GM12878 (cell line): ENCODE data around the gene MUSTN1.

Experiments used
- BACH1 ChIP-seq: fragments of 450-650 bp; IDR thresholded peaks from 2 replicates; pipeline ENCODE4 v1.6.1; 2017; ENCODE audit warnings: mild to moderate bottlenecking, borderline replicate concordance
- CTCF ChIP-seq, 3 experiments: IDR thresholded peaks in 2 of 3; conservative IDR thresholded peaks in 1 of 3; 2 replicates each; pipeline ENCODE4 v1.5.1; 2011; ENCODE audit warnings: low read depth in 3 of 3, low read length in 3 of 3, mild to moderate bottlenecking in 3 of 3, control low read depth in 2 of 3, moderate library complexity in 2 of 3, inconsistent platforms in 1 of 3, mixed read lengths in 1 of 3; ENCODE audit not compliant: control insufficient read depth in 2 of 3, insufficient read depth in 1 of 3; ENCODE audit errors: extremely low read depth in 1 of 3
- DPF2 ChIP-seq: fragments of 450-650 bp; IDR thresholded peaks from 2 replicates; pipeline ENCODE4 v1.6.1; 2017; ENCODE audit warnings: mild to moderate bottlenecking
- EZH2 ChIP-seq: IDR thresholded peaks from 2 replicates; pipeline ENCODE4 v1.6.1; 2012; ENCODE audit warnings: low read depth, mild to moderate bottlenecking, control low read depth, inconsistent platforms, low read length, borderline replicate concordance; ENCODE audit not compliant: control insufficient read depth
- GATAD2B ChIP-seq: fragments of 450-650 bp; conservative IDR thresholded peaks from 2 replicates; pipeline ENCODE4 v1.6.1; 2017; ENCODE audit warnings: low read depth, mild to moderate bottlenecking, moderate library complexity
- HDAC2 ChIP-seq: fragments of 200-600 bp; sonication (generic); IDR thresholded peaks from 2 replicates; pipeline ENCODE4 v1.6.1; 2017
- MTA3 ChIP-seq: IDR thresholded peaks from 2 replicates; pipeline ENCODE4 v1.6.1; 2012; ENCODE audit warnings: low read length, inconsistent platforms, borderline replicate concordance
- POLR2A ChIP-seq: IDR thresholded peaks from 2 replicates; pipeline ENCODE4 v1.6.1; 2011; ENCODE audit warnings: low read depth, mild to moderate bottlenecking, low read length
- POLR2AphosphoS5 ChIP-seq: IDR thresholded peaks from 2 replicates; pipeline ENCODE4 v1.6.1; 2011; ENCODE audit warnings: mild to moderate bottlenecking, low read length, inconsistent platforms
- RAD21 ChIP-seq: IDR thresholded peaks from 2 replicates; pipeline ENCODE4 v1.6.1; 2011; ENCODE audit warnings: mild to moderate bottlenecking, low read depth, low read length, moderate library complexity; ENCODE audit not compliant: insufficient read depth
- RFX5 ChIP-seq: IDR thresholded peaks from 2 replicates; pipeline ENCODE4 v1.6.1; 2011; ENCODE audit warnings: low read depth, low read length, improper control_type of control experiment
- ZNF217 ChIP-seq: fragments of 450-650 bp; IDR thresholded peaks from 2 replicates; pipeline ENCODE4 v1.6.1; 2017; ENCODE audit warnings: antibody characterized with exemption, mild to moderate bottlenecking

GRCh38 chr3:52835766-52836470 lies 1.1 kb upstream of the MUSTN1 start:
- no peak for TF ChIP-seq EZH2
- TF ChIP-seq RAD21 = no peak
- TF ChIP-seq CTCF (IDR thresholded peaks at IDR 0.05 in 2 of 3, conservative IDR thresholded peaks at IDR 0.05 in 1 of 3; ENCODE audit: control insufficient read depth in 2 of 3, extremely low read depth in 1 of 3, insufficient read depth in 1 of 3, low read depth in 3 of 3, low read length in 3 of 3) = no peak
- TF ChIP-seq RFX5 = no peak
- TF ChIP-seq POLR2A = no peak
- TF ChIP-seq ZNF217 = no peak
- TF ChIP-seq GATAD2B = no peak
- no peak for TF ChIP-seq DPF2
- TF ChIP-seq BACH1 = no peak
- no peak for TF ChIP-seq MTA3
- no peak for TF ChIP-seq POLR2AphosphoS5
- TF ChIP-seq HDAC2 = no peak
